ENCODE data around the gene ANKS4B. TPM values are rescaled to one million over a fixed set of nuclear protein-coding genes. Genes with fewer than 3 reads are reported as not detected.
"Not testable (repeated sequence)": the region's sequence is repeated elsewhere in the genome, so short reads cannot be mapped to it uniquely, and the experiment has no call there.

The ANKS4B gene
- total RNA-seq, 1 experiment from 2014 or later, result 3.2 TPM

DNA sequence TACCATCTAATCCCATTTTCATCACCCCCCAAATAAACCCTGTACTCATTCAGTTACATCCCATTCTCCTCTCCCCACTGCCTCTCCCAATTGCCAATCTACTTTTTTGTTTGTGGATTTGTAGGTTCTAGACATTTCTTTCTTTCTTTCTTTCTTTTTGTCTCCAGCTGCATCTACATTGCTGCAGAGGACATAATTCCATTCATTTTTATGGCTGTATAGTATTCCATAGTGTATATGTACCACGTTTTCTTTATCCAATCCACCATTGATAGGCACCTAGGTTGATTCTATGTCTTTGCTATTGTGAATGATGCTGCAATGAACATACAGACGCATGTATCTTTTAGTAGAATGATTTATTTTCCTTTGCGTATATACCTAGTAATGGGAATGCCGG, 50.9 kb downstream of the ANKS4B start:
- intact Hi-C loops (cut with micrococcal nuclease; ENCODE audit: unreplicated experiment), result no loop called here
- no peak for DNase-seq
- peaks cover 5% of the 10 kb centered on the region for H3K36me3 Mint-ChIP-seq (ENCODE audit: insufficient read depth, unreplicated experiment)
- no TSS peak for BruUV-seq (replicated peaks)
- no peaks in the 10 kb centered on the region for H3K9me3 Mint-ChIP-seq (ENCODE audit: low read depth, unreplicated experiment)
- peak overlapping the region; percentile 72 for H3K4me3 Mint-ChIP-seq (ENCODE audit: low read depth, unreplicated experiment)
- H3K27ac Mint-ChIP-seq (ENCODE audit: unreplicated experiment), result no peak overlapping the region
- peaks cover 39% of the 10 kb centered on the region for H3K27me3 Mint-ChIP-seq (ENCODE audit: unreplicated experiment)
- TF ChIP-seq, protein P1, sequence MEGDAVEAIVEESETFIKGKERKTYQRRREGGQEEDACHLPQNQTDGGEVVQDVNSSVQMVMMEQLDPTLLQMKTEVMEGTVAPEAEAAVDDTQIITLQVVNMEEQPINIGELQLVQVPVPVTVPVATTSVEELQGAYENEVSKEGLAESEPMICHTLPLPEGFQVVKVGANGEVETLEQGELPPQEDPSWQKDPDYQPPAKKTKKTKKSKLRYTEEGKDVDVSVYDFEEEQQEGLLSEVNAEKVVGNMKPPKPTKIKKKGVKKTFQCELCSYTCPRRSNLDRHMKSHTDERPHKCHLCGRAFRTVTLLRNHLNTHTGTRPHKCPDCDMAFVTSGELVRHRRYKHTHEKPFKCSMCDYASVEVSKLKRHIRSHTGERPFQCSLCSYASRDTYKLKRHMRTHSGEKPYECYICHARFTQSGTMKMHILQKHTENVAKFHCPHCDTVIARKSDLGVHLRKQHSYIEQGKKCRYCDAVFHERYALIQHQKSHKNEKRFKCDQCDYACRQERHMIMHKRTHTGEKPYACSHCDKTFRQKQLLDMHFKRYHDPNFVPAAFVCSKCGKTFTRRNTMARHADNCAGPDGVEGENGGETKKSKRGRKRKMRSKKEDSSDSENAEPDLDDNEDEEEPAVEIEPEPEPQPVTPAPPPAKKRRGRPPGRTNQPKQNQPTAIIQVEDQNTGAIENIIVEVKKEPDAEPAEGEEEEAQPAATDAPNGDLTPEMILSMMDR (IDR thresholded peaks at IDR 0.05; ENCODE audit: unreplicated experiment), result no peak
- CTCF ChIA-PET, result interaction anchor here (1.5 to 1.9 kb wide), 2 partner anchors 17 to 96 kb away, joined by 11 to 14 read pairs; no protein-coding TSS in a partner anchor
- peaks cover 13% of the 10 kb centered on the region for H3K4me1 Mint-ChIP-seq (ENCODE audit: low read depth, unreplicated experiment)

DNA sequence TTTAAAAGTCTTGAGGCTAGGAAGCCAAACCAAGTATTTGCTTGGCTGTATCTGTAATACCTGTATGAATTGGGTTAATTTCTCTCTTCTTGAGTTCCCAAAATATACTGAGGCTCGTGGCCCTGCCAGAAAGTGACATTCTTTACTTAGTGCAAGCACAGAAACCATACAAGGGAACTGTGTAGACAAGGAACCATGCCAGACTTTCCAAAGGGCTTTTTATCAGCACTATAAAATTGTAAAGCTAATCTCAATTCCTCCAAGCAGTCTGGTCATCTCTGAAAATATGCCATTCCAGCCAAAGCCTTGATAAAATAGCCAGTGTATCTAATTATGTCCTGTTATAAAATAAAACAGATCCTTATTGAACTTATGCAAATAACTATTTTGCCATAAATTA, 51.8 kb downstream of the ANKS4B start:
- TF ChIP-seq, protein P1 (IDR thresholded peaks at IDR 0.05; ENCODE audit: unreplicated experiment), result no peak
- Mint-ChIP-seq H3K27me3 (ENCODE audit: unreplicated experiment) (peaks cover 31% of the 10 kb centered on the region), H3K9me3 (ENCODE audit: low read depth, unreplicated experiment) (no peaks in the 10 kb centered on the region), H3K4me1 (ENCODE audit: low read depth, unreplicated experiment) (peaks cover 13% of the 10 kb centered on the region), H3K36me3 (ENCODE audit: insufficient read depth, unreplicated experiment) (peaks cover 5% of the 10 kb centered on the region), H3K4me3 (ENCODE audit: low read depth, unreplicated experiment) (no peak overlapping the region), H3K27ac (ENCODE audit: unreplicated experiment) (no peak overlapping the region)
- no TSS peak for BruUV-seq (replicated peaks)
- DNase-seq, result no peak
- intact Hi-C loops (cut with micrococcal nuclease; ENCODE audit: unreplicated experiment), result no loop called here
- CTCF ChIA-PET, result no interaction called here

DNA sequence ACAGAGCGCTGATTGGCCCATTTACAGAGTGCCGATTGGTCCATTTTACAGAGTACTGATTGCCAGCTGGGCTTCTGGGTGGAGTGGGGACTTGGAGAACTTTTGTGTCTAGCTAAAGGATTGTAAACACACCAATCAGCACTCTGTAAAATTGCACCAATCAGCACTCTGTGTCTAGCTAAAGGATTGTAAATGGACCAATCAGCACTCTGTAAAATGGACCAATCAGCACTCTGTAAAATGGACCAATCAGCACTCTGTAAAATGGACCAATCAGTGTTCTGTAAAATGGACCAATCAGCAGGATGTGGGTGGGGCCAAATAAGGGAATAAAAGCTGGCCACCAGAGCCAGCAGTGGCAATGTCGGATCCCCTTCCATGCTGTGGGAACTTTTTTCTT, 56.3 kb downstream of the ANKS4B start:
- peaks cover 26% of the 10 kb centered on the region for H3K27me3 Mint-ChIP-seq (ENCODE audit: unreplicated experiment)
- BruUV-seq (replicated peaks); H3K27ac Mint-ChIP-seq (ENCODE audit: unreplicated experiment); intact Hi-C loops (cut with micrococcal nuclease; ENCODE audit: unreplicated experiment); H3K36me3 Mint-ChIP-seq (ENCODE audit: insufficient read depth, unreplicated experiment); CTCF ChIA-PET; H3K4me3 Mint-ChIP-seq (ENCODE audit: low read depth, unreplicated experiment); H3K9me3 Mint-ChIP-seq (ENCODE audit: low read depth, unreplicated experiment); H3K4me1 Mint-ChIP-seq (ENCODE audit: low read depth, unreplicated experiment); DNase-seq: not testable (repeated sequence)

DNA sequence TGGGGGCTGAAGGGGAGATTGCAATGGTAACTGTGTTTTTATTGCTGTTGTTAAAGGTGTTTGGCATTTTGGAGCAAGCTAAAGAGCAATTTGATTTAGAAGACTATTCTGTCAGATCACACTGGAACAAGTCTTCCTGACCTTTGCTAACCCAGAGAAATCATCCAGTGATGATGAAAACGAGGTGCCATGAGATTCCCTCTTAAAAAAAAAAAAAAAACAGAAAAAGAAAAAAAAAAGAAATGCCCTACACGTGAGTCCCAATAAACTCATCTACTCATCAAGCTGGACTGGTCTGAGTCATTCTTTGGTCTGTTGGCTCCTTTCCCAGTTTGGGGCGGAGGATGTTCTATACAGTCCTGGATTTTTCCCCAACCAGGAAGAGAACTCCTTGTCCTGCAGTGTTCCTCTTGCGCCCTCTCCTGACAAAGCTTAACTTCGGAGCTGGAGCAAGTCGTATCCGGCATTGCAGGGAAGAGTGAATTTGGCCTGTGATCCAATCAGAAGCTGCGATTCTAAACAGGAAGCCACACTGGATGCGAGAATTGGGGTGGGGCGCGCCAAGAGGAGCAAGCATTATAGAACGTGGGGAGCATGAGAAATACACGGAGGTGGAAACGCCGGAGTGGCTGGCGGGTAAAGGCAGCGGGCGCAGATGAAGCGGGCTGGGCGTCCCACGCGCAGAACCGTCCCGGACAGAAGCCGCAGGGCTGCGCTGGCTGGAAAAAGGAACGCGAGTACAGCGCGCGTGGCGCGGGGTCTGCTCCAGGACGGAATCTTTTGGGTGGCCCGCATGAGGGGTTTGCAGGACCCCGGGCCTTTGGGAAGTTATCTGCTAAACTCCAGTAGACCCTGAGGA, 67.0 kb downstream of the ANKS4B start:
- intact Hi-C loops (cut with micrococcal nuclease; ENCODE audit: unreplicated experiment), result loop anchor here (1.0 to 10.0 kb wide), 4 partner anchors 112 to 1024 kb away; partner anchors contain the start of genes ERI2 and REXO5
- no peaks in the 10 kb centered on the region for H3K9me3 Mint-ChIP-seq (ENCODE audit: low read depth, unreplicated experiment)
- H3K36me3 Mint-ChIP-seq (ENCODE audit: insufficient read depth, unreplicated experiment), result peaks cover 21% of the 10 kb centered on the region
- peak overlapping the region; percentile 89 for H3K27ac Mint-ChIP-seq (ENCODE audit: unreplicated experiment)
- CTCF ChIA-PET, result interaction anchor here (0.6 to 3.1 kb wide), 30 partner anchors 16 to 1827 kb away, joined by 3 to 148 read pairs (median 5); partner anchors contain the start of genes ANKS4B, CRYM, ERI2 and LDAF1
- no TSS peak for BruUV-seq (replicated peaks)
- H3K27me3 Mint-ChIP-seq (ENCODE audit: unreplicated experiment), result no peaks in the 10 kb centered on the region
- DNase-seq, result peak; percentile 98
- peak overlapping the region; percentile 95 for H3K4me3 Mint-ChIP-seq (ENCODE audit: low read depth, unreplicated experiment)
- H3K4me1 Mint-ChIP-seq (ENCODE audit: low read depth, unreplicated experiment), result peaks cover 21% of the 10 kb centered on the region
- TF ChIP-seq, protein P1 (IDR thresholded peaks at IDR 0.05; ENCODE audit: unreplicated experiment), result peak; percentile 74
